Adrenal gland (tissue), 5 donors: ENCODE data around the gene ST7.

Experiments
- POLR2A ChIP-seq, 2 donors: fragments of 450-650 bp; IDR thresholded peaks; one replicate each; pipeline ENCODE4 v1.6.1; 2017; ENCODE audit warnings: antibody characterized with exemption in 2 of 2, mild to moderate bottlenecking in 2 of 2, moderate library complexity in 1 of 2
- TF ChIP-seq, protein P1 (sequence below), 6 experiments: fragments of 450-650 bp in 4 of 6; fragments of 200-600 bp in 2 of 6; sonication (generic) in 1 of 6; IDR thresholded peaks; 1 replicate in 5 of 6; 2 replicates in 1 of 6; pipeline versions ENCODE4 v1.5.1 to v1.8.0; 2016 to 2021; ENCODE audit warnings: antibody characterized with exemption in 6 of 6, mild to moderate bottlenecking in 2 of 6, moderate library complexity in 1 of 6
- donor health status: DM: no; HTN: no; CAD: no.

DNA sequence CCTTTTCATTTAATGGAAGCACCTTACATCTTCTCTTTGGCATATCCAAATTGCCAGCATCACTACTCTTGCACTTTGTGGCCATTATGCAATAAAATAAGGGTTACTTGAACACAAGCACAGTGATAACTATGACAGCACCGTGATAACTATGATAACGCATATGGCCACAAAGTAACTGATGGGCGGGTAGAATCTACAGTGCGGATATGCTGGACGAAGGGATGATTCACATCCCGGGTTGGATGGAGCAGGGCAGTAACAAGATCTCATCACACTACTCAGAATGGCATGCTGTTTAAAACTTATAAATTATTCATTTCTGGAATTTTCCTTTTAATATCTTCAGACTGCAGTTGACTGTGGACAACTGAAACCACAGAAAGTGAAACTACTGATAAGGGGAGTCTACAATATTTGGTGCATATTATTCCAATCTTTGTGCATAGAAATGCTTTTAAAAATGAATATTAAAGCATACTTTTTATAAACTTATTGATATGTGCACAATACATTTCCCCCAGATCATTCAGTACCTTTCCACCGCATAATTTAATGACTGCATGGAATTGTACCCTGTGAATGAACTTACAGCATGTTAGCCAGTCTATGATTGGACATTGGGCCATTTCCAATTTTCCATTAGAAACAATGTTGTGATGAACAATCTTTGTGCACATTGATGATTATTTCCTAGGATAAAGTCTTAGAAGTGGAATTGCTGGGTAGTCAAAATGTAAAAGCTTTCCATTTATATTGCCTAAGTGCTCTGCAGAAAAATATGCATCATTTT is 233.1 kb downstream of the ST7 start:
- TF ChIP-seq, protein P1, sequence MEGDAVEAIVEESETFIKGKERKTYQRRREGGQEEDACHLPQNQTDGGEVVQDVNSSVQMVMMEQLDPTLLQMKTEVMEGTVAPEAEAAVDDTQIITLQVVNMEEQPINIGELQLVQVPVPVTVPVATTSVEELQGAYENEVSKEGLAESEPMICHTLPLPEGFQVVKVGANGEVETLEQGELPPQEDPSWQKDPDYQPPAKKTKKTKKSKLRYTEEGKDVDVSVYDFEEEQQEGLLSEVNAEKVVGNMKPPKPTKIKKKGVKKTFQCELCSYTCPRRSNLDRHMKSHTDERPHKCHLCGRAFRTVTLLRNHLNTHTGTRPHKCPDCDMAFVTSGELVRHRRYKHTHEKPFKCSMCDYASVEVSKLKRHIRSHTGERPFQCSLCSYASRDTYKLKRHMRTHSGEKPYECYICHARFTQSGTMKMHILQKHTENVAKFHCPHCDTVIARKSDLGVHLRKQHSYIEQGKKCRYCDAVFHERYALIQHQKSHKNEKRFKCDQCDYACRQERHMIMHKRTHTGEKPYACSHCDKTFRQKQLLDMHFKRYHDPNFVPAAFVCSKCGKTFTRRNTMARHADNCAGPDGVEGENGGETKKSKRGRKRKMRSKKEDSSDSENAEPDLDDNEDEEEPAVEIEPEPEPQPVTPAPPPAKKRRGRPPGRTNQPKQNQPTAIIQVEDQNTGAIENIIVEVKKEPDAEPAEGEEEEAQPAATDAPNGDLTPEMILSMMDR (IDR thresholded peaks at IDR 0.05): no peak
- TF ChIP-seq POLR2A (IDR thresholded peaks at IDR 0.05): no peak
